CD8-positive, alpha-beta memory T cell (primary cell): ENCODE results near the gene ITSN1. TPM values are rescaled to one million over a fixed set of nuclear protein-coding genes. Genes with fewer than 3 reads are reported as not detected.
A peak's percentile ranks its signal among the peaks of the same experiment; 100 is the strongest.
"Not testable (repeated sequence)": the region's sequence is repeated elsewhere in the genome, so short reads cannot be mapped to it uniquely, and the experiment has no call there.

Experiments
- CTCF ChIA-PET: fragments of 350-600 bp; sonication (Branson Sonifier 250); formaldehyde crosslinking; loops from one replicate; lab custom pipeline; 2021; ENCODE audit warnings: antibody characterized with exemption; lab: Charles Lee
- POLR2A ChIA-PET: fragments of 350-600 bp; sonication (Branson Sonifier 250); formaldehyde crosslinking; loops from one replicate; lab custom pipeline; 2021; ENCODE audit warnings: antibody characterized with exemption; lab: Charles Lee
- DNase-seq, 5 donors: peaks; one replicate each; pipeline versions ENCODE4 v3.0.0 to v3.0.0-alpha.2; 2020 to 2022; ENCODE audit warnings: mixed read lengths in 1 of 5
- H3K27ac ChIP-seq: one replicate; pipeline ENCODE4 v1.7.0; 2013; ENCODE audit warnings: low read depth, mild to moderate bottlenecking, low read length, moderate library complexity
- H3K27me3 ChIP-seq: 2 replicates; pipeline ENCODE4 v1.7.0; 2013; ENCODE audit warnings: low read length, mild to moderate bottlenecking; ENCODE audit not compliant: insufficient read depth, poor library complexity, severe bottlenecking
- H3K36me3 ChIP-seq: 2 replicates; pipeline ENCODE4 v1.7.0; 2013; ENCODE audit warnings: mild to moderate bottlenecking, low read length, moderate library complexity; ENCODE audit not compliant: insufficient read depth
- H3K4me1 ChIP-seq: 2 replicates; pipeline ENCODE4 v1.7.0; 2013; ENCODE audit warnings: mild to moderate bottlenecking, low read length, moderate library complexity; ENCODE audit not compliant: insufficient read depth
- H3K4me3 ChIP-seq: 2 replicates; pipeline ENCODE4 v1.7.0; 2013; ENCODE audit warnings: mild to moderate bottlenecking, low read length
- H3K9me3 ChIP-seq: 2 replicates; pipeline ENCODE4 v1.7.0; 2013; ENCODE audit warnings: mild to moderate bottlenecking, low read length
- H3K27ac Mint-ChIP-seq, 8 donors: one replicate each; pipeline ENCODE4 v1.8.0; 2020 to 2021; ENCODE audit warnings: mixed read lengths in 8 of 8, mild to moderate bottlenecking in 6 of 8, inconsistent platforms in 3 of 8, moderate library complexity in 3 of 8
- H3K27me3 Mint-ChIP-seq, 2 donors: one replicate each; pipeline ENCODE4 v1.8.0; 2020 to 2021; ENCODE audit warnings: mixed read lengths in 2 of 2, mild to moderate bottlenecking in 1 of 2, moderate library complexity in 1 of 2
- H3K36me3 Mint-ChIP-seq, 3 donors: one replicate each; pipeline ENCODE4 v1.8.0; 2020 to 2021; ENCODE audit warnings: mixed read lengths in 3 of 3, inconsistent platforms in 1 of 3, mild to moderate bottlenecking in 1 of 3
- H3K4me1 Mint-ChIP-seq, 3 donors: one replicate each; pipeline ENCODE4 v1.8.0; 2020 to 2021; ENCODE audit warnings: mixed read lengths in 3 of 3, inconsistent platforms in 1 of 3, mild to moderate bottlenecking in 1 of 3
- H3K4me3 Mint-ChIP-seq, 7 donors: one replicate each; pipeline ENCODE4 v1.8.0; 2020 to 2021; ENCODE audit warnings: mixed read lengths in 7 of 7, mild to moderate bottlenecking in 6 of 7, moderate library complexity in 4 of 7, inconsistent platforms in 2 of 7
- H3K9me3 Mint-ChIP-seq, 5 donors: one replicate each; pipeline ENCODE4 v1.8.0; 2020 to 2022; ENCODE audit warnings: mixed read lengths in 5 of 5, mild to moderate bottlenecking in 3 of 5, moderate library complexity in 2 of 5, inconsistent platforms in 1 of 5
- polyA plus RNA-seq: library from polyadenylated mRNA; unstranded; fragments of 300-500 nt; fragmentation: Illumina TruSeq; gene quantifications from one replicate; pipeline ENCODE4 v1.2.3, GENCODE V29; 2021
- total RNA-seq, 2 experiments: library from RNA; stranded (reverse); gene quantifications; one replicate each; pipeline ENCODE4 v1.2.3, GENCODE V29; 2021

Gene ITSN1
- total and polyA plus RNA-seq, 3 experiments from 2014 or later, result 2.7 to 5.5 (median 4.9) TPM

DNA sequence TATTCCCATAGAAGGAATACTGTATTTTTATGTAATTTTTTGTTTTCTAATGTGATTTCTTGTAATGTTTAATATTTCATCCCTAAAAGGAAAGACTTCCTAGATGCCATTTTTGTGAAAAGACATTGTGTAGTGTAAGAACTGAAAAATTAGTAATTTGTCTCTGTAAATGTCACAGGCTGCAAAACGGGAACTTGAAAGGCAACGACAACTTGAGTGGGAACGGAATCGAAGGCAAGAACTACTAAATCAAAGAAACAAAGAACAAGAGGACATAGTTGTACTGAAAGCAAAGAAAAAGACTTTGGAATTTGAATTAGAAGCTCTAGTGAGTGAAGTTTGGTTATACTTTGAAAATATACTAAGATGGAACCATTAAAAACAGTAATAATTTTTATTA is 132.2 kb downstream of the ITSN1 start:
- ChIA-PET POLR2A (no interaction called here), CTCF (no interaction called here)
- no peak overlapping the region for H3K4me3 Mint-ChIP-seq
- Histone ChIP-seq H3K27me3 (no peaks in the 10 kb centered on the region), H3K4me1 (no peaks in the 10 kb centered on the region), H3K27ac (no peak overlapping the region), H3K4me3 (no peak overlapping the region), H3K9me3 (no peaks in the 10 kb centered on the region), H3K36me3 (no peaks in the 10 kb centered on the region)
- H3K36me3 Mint-ChIP-seq, result peaks cover 3 to 15% (median 8%) of the 10 kb centered on the region in 3 donors
- peaks cover 0 to 8% (median 4%) of the 10 kb centered on the region in 5 donors for H3K9me3 Mint-ChIP-seq
- H3K27me3 Mint-ChIP-seq, result peaks cover 0 to 3% of the 10 kb centered on the region in 2 donors
- no peak overlapping the region for H3K27ac Mint-ChIP-seq
- DNase-seq, result no peak
- no peaks in the 10 kb centered on the region for H3K4me1 Mint-ChIP-seq

DNA sequence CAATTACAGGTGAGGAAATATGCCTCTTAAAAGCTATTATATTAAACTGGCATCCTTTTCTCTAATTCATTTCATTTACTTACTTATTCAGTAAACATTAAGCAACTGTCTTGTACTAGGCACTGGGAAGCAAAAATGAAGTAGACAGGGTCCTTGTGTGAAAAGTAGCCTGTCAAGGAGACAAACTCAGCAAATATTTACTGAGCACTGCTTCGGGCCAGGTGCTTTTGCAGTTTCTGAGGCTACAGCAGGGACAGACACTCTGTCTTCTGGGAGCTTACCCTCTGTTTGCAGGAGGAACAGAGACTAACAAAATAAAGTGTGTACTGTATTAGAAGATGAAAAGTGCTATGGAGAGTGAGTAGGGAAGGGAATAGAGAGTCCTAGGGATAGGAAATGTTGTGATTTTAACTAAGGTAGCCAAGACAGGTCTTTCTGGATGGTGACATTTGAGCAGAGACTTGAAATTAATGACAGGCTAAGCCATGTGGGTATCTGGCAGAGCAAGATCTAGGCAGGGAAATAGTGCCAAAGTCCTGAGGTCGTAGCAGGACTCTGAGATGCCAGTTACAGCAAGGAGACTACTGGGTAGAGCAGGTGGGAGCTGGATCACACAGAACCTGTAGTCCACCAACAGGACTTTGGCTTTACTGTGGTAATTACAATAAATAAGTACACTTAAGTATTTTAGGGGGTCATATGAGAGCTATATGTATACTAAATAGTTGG is 133.0 kb downstream of the ITSN1 start:
- Mint-ChIP-seq H3K36me3 (peaks cover 3 to 19% (median 8%) of the 10 kb centered on the region in 3 donors), H3K27me3 (peaks cover 0 to 3% of the 10 kb centered on the region in 2 donors), H3K4me1 (no peaks in the 10 kb centered on the region), H3K4me3 (no peak overlapping the region), H3K9me3 (peaks cover 0 to 12% (median 4%) of the 10 kb centered on the region in 5 donors), H3K27ac (no peak overlapping the region)
- H3K27me3 ChIP-seq, result no peaks in the 10 kb centered on the region
- no peak overlapping the region for H3K4me3 ChIP-seq
- H3K27ac ChIP-seq, result no peak overlapping the region
- ChIA-PET CTCF (no interaction called here), POLR2A (no interaction called here)
- H3K9me3 ChIP-seq, result no peaks in the 10 kb centered on the region
- no peaks in the 10 kb centered on the region for H3K36me3 ChIP-seq
- no peak for DNase-seq
- H3K4me1 ChIP-seq, result no peaks in the 10 kb centered on the region

DNA sequence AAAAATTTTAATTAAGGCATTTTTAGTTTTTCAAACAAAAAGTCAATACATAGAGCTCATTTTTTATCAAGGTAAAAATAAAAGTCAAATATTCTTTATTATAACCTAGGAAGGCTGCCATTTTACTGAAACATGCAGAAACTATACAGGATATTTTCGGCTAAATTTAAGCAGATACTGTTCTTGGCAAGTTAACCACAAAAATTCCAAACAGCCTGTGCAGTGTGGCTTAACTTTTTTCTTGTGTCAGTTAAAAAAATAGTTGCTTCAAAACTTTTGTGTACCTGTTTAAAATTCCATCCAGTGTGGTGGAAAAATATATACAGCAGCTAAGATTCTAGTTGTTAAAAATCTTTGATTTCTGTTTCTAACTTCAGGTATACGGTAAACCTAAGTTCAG is 138.3 kb downstream of the ITSN1 start:
- no peak for DNase-seq
- Histone ChIP-seq H3K27me3 (no peaks in the 10 kb centered on the region), H3K4me3 (no peak overlapping the region), H3K4me1 (no peaks in the 10 kb centered on the region), H3K9me3 (no peaks in the 10 kb centered on the region), H3K36me3 (no peaks in the 10 kb centered on the region), H3K27ac (no peak overlapping the region)
- no peak overlapping the region for H3K4me3 Mint-ChIP-seq
- POLR2A ChIA-PET, result no interaction called here
- no peaks in the 10 kb centered on the region for H3K4me1 Mint-ChIP-seq
- H3K27ac Mint-ChIP-seq, result no peak overlapping the region
- peaks cover 3 to 29% (median 5%) of the 10 kb centered on the region in 3 donors for H3K36me3 Mint-ChIP-seq
- peaks cover 0 to 13% (median 4%) of the 10 kb centered on the region in 5 donors for H3K9me3 Mint-ChIP-seq
- H3K27me3 Mint-ChIP-seq, result peaks cover 0 to 9% of the 10 kb centered on the region in 2 donors
- CTCF ChIA-PET, result no interaction called here

DNA sequence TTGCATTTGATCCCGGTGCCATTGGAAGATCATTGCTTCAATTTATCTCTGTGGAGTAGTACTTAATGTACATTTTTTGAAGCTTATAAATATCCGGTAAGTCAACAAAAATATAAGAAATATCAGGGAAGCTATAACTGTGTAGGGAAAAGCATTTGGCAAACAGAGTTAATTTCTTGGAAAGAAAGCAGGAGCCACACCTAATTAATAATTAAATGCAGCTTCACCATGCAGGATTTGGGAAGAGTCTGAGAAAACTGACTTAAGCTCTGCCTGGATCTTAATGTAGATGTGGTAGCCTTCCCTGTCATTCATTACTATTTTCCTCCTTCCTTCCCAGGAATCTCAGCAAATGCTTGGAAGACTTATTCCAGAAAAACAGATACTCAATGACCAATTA is 138.8 kb downstream of the ITSN1 start:
- no peaks in the 10 kb centered on the region for H3K27me3 ChIP-seq
- Mint-ChIP-seq H3K27ac (no peak overlapping the region), H3K4me3 (no peak overlapping the region), H3K36me3 (peaks cover 3 to 29% (median 5%) of the 10 kb centered on the region in 3 donors), H3K27me3 (peaks cover 0 to 9% of the 10 kb centered on the region in 2 donors), H3K9me3 (peaks cover 0 to 13% (median 4%) of the 10 kb centered on the region in 5 donors), H3K4me1 (no peaks in the 10 kb centered on the region)
- no peak overlapping the region for H3K27ac ChIP-seq
- CTCF ChIA-PET, result no interaction called here
- no peak overlapping the region for H3K4me3 ChIP-seq
- no peaks in the 10 kb centered on the region for H3K9me3 ChIP-seq
- POLR2A ChIA-PET, result no interaction called here
- no peaks in the 10 kb centered on the region for H3K4me1 ChIP-seq
- no peaks in the 10 kb centered on the region for H3K36me3 ChIP-seq
- no peak for DNase-seq

DNA sequence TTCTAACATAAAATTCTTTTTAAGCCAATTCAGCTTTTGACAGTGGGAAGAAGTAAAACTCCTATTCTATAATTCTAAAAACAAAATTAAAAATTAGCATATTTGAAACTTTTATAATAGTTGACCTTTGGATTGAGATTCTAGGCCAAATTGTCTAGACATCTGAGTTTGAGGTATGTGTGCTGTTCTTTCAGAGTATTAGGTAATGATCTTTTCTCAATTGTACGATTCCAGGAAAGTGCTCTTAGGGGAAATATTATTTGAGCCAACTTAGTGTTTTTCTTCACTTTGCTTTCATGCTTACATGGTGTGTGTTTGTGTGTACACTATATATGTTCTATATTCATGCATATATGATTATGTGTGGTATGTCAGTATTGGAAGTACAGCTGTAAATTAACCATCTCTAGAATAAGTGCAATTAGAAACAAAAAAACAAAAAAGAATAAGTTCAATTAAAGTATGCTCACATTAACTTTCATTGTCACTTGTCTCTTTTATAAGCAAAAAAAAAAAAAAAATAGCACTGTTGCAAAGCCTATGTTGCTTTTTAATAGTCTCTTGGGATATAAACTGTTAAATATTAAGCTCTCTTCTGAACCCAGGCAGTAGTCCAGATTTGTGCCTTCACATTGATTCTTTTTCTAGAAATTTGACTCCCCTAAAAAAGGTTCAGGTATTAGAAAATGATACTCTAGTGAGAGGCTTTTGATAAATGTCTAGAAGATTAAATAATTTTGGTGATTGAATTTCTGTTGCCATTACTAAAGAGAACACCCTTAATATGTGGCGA is 141.1 kb downstream of the ITSN1 start:
- H3K9me3 Mint-ChIP-seq, result peaks cover 0 to 13% (median 4%) of the 10 kb centered on the region in 5 donors
- H3K27me3 Mint-ChIP-seq, result peaks cover 0 to 15% of the 10 kb centered on the region in 2 donors

DNA sequence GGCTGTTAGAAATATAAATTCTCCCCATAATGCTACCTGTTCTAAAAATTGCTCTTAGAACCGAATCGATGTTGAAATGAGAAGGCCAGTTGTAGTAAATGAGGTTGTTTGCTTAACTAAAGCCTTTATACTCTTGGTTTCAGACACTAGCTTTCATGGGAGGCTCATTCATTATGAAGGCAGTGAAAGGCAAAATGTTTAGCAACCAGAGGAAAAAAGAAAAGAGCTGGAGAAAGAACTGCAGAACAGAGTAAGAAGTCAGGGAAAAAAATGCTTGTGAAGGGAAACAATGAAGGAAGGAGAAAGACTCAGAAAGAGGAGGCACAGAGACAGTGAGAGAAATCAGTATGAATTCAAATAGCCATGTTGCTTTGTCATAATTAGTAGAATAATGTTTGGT is 145.1 kb downstream of the ITSN1 start:
- Histone ChIP-seq H3K36me3 (no peaks in the 10 kb centered on the region), H3K4me1 (no peaks in the 10 kb centered on the region), H3K27me3 (no peaks in the 10 kb centered on the region), H3K4me3 (no peak overlapping the region), H3K9me3 (no peaks in the 10 kb centered on the region), H3K27ac (no peak overlapping the region)
- no peak for DNase-seq
- ChIA-PET POLR2A (no interaction called here), CTCF (no interaction called here)
- peaks cover 0 to 2% (median 1%) of the 10 kb centered on the region in 3 donors for H3K36me3 Mint-ChIP-seq
- no peaks in the 10 kb centered on the region for H3K9me3 Mint-ChIP-seq
- H3K4me1 Mint-ChIP-seq, result no peaks in the 10 kb centered on the region
- H3K27ac Mint-ChIP-seq, result no peak overlapping the region
- H3K27me3 Mint-ChIP-seq, result peaks cover 0 to 22% of the 10 kb centered on the region in 2 donors
- no peak overlapping the region for H3K4me3 Mint-ChIP-seq

More for the DNA sequence above, 141.1 kb downstream of the ITSN1 start:
- ChIA-PET POLR2A (no interaction called here), CTCF (no interaction called here)
- H3K4me3 ChIP-seq, result no peak overlapping the region
- H3K36me3 Mint-ChIP-seq, result peaks cover 3 to 29% (median 5%) of the 10 kb centered on the region in 3 donors
- H3K9me3 ChIP-seq, result no peaks in the 10 kb centered on the region
- H3K27ac Mint-ChIP-seq, result no peak overlapping the region
- no peak overlapping the region for H3K4me3 Mint-ChIP-seq
- no peaks in the 10 kb centered on the region for H3K36me3 ChIP-seq
- no peak for DNase-seq
- no peak overlapping the region for H3K27ac ChIP-seq
- no peaks in the 10 kb centered on the region for H3K4me1 ChIP-seq
- H3K4me1 Mint-ChIP-seq, result no peaks in the 10 kb centered on the region
- H3K27me3 ChIP-seq, result no peaks in the 10 kb centered on the region

DNA sequence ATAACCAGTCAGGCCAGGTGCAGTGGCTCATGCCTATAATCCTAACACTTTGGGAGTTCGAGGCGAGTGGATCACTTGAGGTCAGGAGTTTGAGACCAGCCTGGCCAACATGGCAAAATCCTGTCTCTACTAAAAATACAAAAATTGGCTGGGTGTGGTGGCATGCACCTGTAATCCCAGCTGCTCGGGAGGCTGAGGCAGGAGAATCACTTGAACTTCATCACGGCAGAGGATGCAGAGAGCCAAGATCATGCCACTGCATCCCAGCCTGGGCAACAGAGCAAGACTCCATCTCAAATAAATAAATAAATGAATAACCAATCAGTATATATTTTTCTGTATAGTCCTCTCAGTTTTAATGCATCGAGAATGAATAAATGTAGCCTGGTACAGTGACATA is 146.1 kb downstream of the ITSN1 start:
- H3K27me3 Mint-ChIP-seq, result peaks cover 4 to 22% of the 10 kb centered on the region in 2 donors
- DNase-seq, H3K36me3 ChIP-seq, H3K9me3 Mint-ChIP-seq, CTCF ChIA-PET, H3K36me3 Mint-ChIP-seq, H3K9me3 ChIP-seq, POLR2A ChIA-PET, H3K4me3 ChIP-seq, H3K27ac ChIP-seq, H3K4me1 ChIP-seq, H3K27me3 ChIP-seq, H3K4me1 Mint-ChIP-seq, H3K4me3 Mint-ChIP-seq: not testable (repeated sequence)
- H3K27ac Mint-ChIP-seq, result peak overlapping the region in 1 of 8 donors; percentile 36

DNA sequence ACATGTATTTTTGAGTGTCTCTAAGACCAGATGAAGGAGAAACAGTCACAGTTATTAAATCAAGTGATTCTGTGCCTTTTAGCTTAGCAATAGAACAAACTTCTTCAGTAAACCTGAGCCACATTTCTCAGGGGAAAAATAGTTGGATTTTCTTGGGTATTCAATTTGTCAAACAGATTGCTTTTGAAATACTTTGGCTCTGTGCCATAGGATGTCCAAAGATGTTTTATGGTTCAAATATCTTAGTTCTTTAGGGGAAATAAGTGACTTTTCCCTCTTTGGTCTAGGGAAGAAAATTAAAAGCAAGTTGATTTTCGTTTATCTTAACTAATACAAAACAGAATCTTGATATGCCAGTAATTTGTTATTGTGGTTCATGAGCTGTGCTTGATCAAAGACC is 147.4 kb downstream of the ITSN1 start:
- H3K4me3 ChIP-seq, result no peak overlapping the region
- Mint-ChIP-seq H3K27me3 (peaks cover 4 to 20% of the 10 kb centered on the region in 2 donors), H3K36me3 (no peaks in the 10 kb centered on the region), H3K4me3 (no peak overlapping the region), H3K27ac (no peak overlapping the region), H3K4me1 (no peaks in the 10 kb centered on the region), H3K9me3 (no peaks in the 10 kb centered on the region)
- no peak for DNase-seq
- ChIA-PET POLR2A (no interaction called here), CTCF (no interaction called here)
- H3K27me3 ChIP-seq, result no peaks in the 10 kb centered on the region
- no peaks in the 10 kb centered on the region for H3K4me1 ChIP-seq
- no peaks in the 10 kb centered on the region for H3K36me3 ChIP-seq
- H3K27ac ChIP-seq, result no peak overlapping the region
- H3K9me3 ChIP-seq, result no peaks in the 10 kb centered on the region
